Endothelial cell of umbilical vein (primary cell): ENCODE results near the gene PDE10A. TPM values are rescaled to one million over a fixed set of nuclear protein-coding genes. Genes with fewer than 3 reads are reported as not detected.

Source experiments
- BruUV-seq: library from RNA; stranded (reverse); fragments of 400-500 nt; replicated peaks from 2 replicates; lab custom pipeline; 2021; lab: Mats Ljungman, UMichigan
- CTCF ChIA-PET: fragments of 300-600, 350-600 bp; sonication (Branson Sonifier 250); formaldehyde crosslinking; loops from one replicate; lab custom pipeline; 2021; ENCODE audit warnings: antibody characterized with exemption, inconsistent platforms; lab: Charles Lee
- POLR2A ChIA-PET: fragments of 300-600, 350-600 bp; sonication (Branson Sonifier 250); formaldehyde crosslinking; loops from one replicate; lab custom pipeline; 2021; ENCODE audit warnings: antibody characterized with exemption, inconsistent platforms; lab: Charles Lee
- DNase-seq: peaks from one replicate; pipeline ENCODE4 v3.0.0-alpha.2; 2011; ENCODE audit warnings: low read depth, low spot score
- FAIRE-seq: peaks from 2 replicates; lab custom pipeline; 2011; peaks lifted over from hg19 to GRCh38; lab: Jason Lieb, UNC
- H2AFZ ChIP-seq: 2 replicates; pipeline ENCODE4 v1.6.0; 2012; ENCODE audit warnings: low read depth, low read length, control low read depth, inconsistent platforms
- H3K27ac ChIP-seq: 2 replicates; pipeline ENCODE4 v1.5.1; 2011; ENCODE audit warnings: low read depth, mild to moderate bottlenecking, control low read depth, low read length, moderate library complexity; ENCODE audit not compliant: insufficient read depth
- H3K27me3 ChIP-seq, 2 experiments: 2 replicates each; pipeline versions ENCODE4 v1.6.0 to v1.6.1; 2011; ENCODE audit warnings: low read length in 2 of 2, mixed read lengths in 1 of 2; ENCODE audit not compliant: control insufficient read depth in 2 of 2, insufficient read depth in 2 of 2
- H3K36me3 ChIP-seq, 2 experiments: 2 replicates in 1 of 2; 3 replicates in 1 of 2; pipeline ENCODE4 v1.5.1; 2011; ENCODE audit warnings: low read length in 2 of 2, mild to moderate bottlenecking in 1 of 2, moderate library complexity in 1 of 2; ENCODE audit not compliant: control insufficient read depth in 2 of 2, insufficient read depth in 2 of 2; ENCODE audit errors: extremely low read depth in 1 of 2
- H3K4me1 ChIP-seq: 3 replicates; pipeline ENCODE4 v1.5.1; 2011; ENCODE audit warnings: mild to moderate bottlenecking, low read length; ENCODE audit not compliant: control insufficient read depth, insufficient read depth; ENCODE audit errors: extremely low read depth
- H3K4me2 ChIP-seq: 2 replicates; pipeline ENCODE4 v1.6.1; 2011; ENCODE audit warnings: low read length, control low read depth, mixed read lengths; ENCODE audit not compliant: insufficient read depth
- H3K4me3 ChIP-seq, 3 experiments: fragments of 200-600 bp in 1 of 3; sonication (generic), shearing (Covaris generic) in 1 of 3; replicated peaks in 1 of 3; 2 replicates each; pipeline ENCODE4 v1.5.1; 2011 to 2016; ENCODE audit warnings: control low read depth in 3 of 3, low read length in 3 of 3, mild to moderate bottlenecking in 2 of 3, inconsistent platforms in 1 of 3, low read depth in 1 of 3, moderate library complexity in 1 of 3; ENCODE audit not compliant: insufficient read depth in 1 of 3
- H3K79me2 ChIP-seq: 2 replicates; pipeline ENCODE4 v1.6.0; 2012; ENCODE audit warnings: low read length, inconsistent platforms; ENCODE audit not compliant: control insufficient read depth, insufficient read depth
- H3K9ac ChIP-seq: replicated peaks from 2 replicates; pipeline ENCODE3; 2011; ENCODE audit warnings: low read length, control low read depth; ENCODE audit not compliant: insufficient read depth; ENCODE audit errors: extremely low read depth
- H3K9me1 ChIP-seq: replicated peaks from 3 replicates; pipeline ENCODE4 v1.6.0; 2011; ENCODE audit warnings: mild to moderate bottlenecking, low read length; ENCODE audit not compliant: control insufficient read depth, insufficient read depth; ENCODE audit errors: extremely low read depth
- H3K9me3 ChIP-seq: replicated peaks from 2 replicates; pipeline ENCODE4 v1.5.1; 2012; ENCODE audit warnings: low read length, inconsistent platforms; ENCODE audit not compliant: control insufficient read depth, insufficient read depth
- H4K20me1 ChIP-seq: replicated peaks from 2 replicates; pipeline ENCODE3; 2011; ENCODE audit warnings: mild to moderate bottlenecking, low read length; ENCODE audit not compliant: control insufficient read depth, insufficient read depth; ENCODE audit errors: extremely low read depth
- CTCF ChIP-seq, 2 donors: IDR thresholded peaks; 1 replicate in 1 of 2; 2 replicates in 1 of 2; pipeline ENCODE4 v1.5.1; 2011; ENCODE audit warnings: low read length in 2 of 2, mild to moderate bottlenecking in 2 of 2, moderate library complexity in 2 of 2, control low read depth in 1 of 2, inconsistent platforms in 1 of 2, low read depth in 1 of 2; ENCODE audit not compliant: insufficient read depth in 1 of 2; ENCODE audit errors: extremely low read depth in 1 of 2
- EZH2 ChIP-seq: IDR thresholded peaks from 2 replicates; pipeline ENCODE4 v1.6.1; 2012; ENCODE audit warnings: borderline replicate concordance, low read depth, mild to moderate bottlenecking, moderate library complexity, low read length, inconsistent platforms; ENCODE audit not compliant: severe bottlenecking
- FOS ChIP-seq: IDR thresholded peaks from 2 replicates; pipeline ENCODE4 v1.6.1; 2011; ENCODE audit warnings: mild to moderate bottlenecking, low read length, moderate library complexity, borderline replicate concordance; ENCODE audit not compliant: insufficient read depth
- GATA2 ChIP-seq: IDR thresholded peaks from 2 replicates; pipeline ENCODE4 v1.7.0; 2011; ENCODE audit warnings: low read depth, mild to moderate bottlenecking, moderate library complexity, mixed read lengths, low read length; ENCODE audit not compliant: insufficient read length, insufficient read depth
- JUN ChIP-seq: IDR thresholded peaks from 2 replicates; pipeline ENCODE4 v1.6.1; 2011; ENCODE audit warnings: borderline replicate concordance, low read depth; ENCODE audit not compliant: insufficient read length, insufficient read depth
- MAX ChIP-seq: IDR thresholded peaks from 2 replicates; pipeline ENCODE4 v1.6.1; 2011; ENCODE audit not compliant: insufficient read depth, insufficient read length
- MYC ChIP-seq: IDR thresholded peaks from one replicate; pipeline ENCODE4 v1.6.1; 2011; ENCODE audit warnings: mild to moderate bottlenecking, low read depth, low read length
- POLR2A ChIP-seq: IDR thresholded peaks from 2 replicates; pipeline ENCODE4 v1.6.1; 2012; ENCODE audit warnings: low read depth, mild to moderate bottlenecking, control low read depth, low read length
- POLR2AphosphoS5 ChIP-seq: IDR thresholded peaks from 2 replicates; pipeline ENCODE4 v1.6.1; 2012; ENCODE audit warnings: low read depth, mild to moderate bottlenecking, control low read depth, low read length, moderate library complexity; ENCODE audit not compliant: insufficient read depth
- dilution Hi-C: fragments of 300-500 bp; cut with MboI; formaldehyde crosslinking; loops from one replicate; pipeline ENCODE4 v1.15.0; 2019; ENCODE audit warnings: low sequenced_read_pairs; ENCODE audit not compliant: extremely low pct_ligation_motif_present
- intact Hi-C: fragments of 100-400 bp; cut with micrococcal nuclease; formaldehyde crosslinking; loops from one replicate; pipeline ENCODE4 v1.10.0; 2022
- polyA plus RNA-seq, 4 experiments: library from polyadenylated mRNA; depleted of rRNA in 3 of 4; stranded (reverse) in 3 of 4; unstranded in 1 of 4; fragments of >200 nt; gene quantifications; 2 replicates each; pipeline versions ENCODE4 v1.2.1 to v1.2.3, GENCODE V29; 2011 to 2012; ENCODE audit warnings: missing spikeins in 1 of 4
- total RNA-seq: library from RNA; stranded (reverse); gene quantifications from 2 replicates; pipeline ENCODE4 v1.2.3, GENCODE V29; 2021

PDE10A gene
- total and polyA plus RNA-seq, 2 donors (not counting 3 experiments of a cell fraction or from before 2014, with no cell fraction given): 0.86 to 2.9 TPM

DNA sequence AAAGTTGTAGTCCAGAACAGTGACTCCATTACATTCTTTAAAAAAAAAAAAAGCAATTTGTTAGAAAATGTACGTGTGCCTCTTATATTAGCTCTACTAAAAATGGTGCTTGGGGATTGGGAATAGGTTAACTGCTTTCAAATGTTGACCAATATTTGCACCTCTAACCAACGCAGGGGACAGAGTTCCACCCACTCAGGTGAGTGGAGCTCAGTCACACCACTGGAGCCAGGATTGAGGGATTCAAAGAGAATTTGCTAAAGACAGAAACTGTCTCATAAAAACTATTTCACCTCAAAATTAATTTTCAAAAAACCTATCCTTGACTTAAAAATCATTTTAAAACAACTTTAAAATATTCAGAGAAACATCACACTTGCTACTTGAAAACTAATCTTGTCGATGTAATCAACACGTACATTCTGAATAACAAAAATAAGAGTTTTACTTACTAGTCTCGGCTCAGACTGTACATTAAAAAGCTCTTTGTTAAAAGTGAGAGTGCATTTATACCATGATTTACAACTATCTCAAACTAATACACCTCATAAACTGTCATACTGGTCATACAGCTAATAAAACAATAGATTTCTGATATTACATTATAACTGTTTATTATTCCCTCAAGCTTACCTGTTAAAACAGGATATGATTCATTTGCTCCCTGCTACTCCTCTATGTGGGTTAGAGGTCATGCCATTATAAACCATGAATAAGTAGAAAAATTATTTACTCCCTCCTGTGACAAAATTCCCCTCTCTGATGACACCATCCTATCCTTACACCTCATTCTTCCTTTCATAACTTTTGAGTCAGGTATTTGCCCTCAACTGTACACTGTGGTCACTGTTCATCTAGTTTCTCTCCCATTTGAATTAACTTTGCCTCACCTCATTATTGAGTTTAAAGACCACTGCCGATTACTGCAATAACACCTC is 88.6 kb downstream of the PDE10A start:
- no peaks in the 10 kb centered on the region for H3K9me1 ChIP-seq
- no peak for FAIRE-seq
- H3K79me2 ChIP-seq: peaks cover 3% of the 10 kb centered on the region
- H2AFZ ChIP-seq: no peak overlapping the region
- H3K27me3 ChIP-seq: no peaks in the 10 kb centered on the region
- H3K4me2 ChIP-seq: peak overlapping the region; percentile 36
- CTCF ChIA-PET: interaction anchor here (0.7 to 2.3 kb wide), 11 partner anchors 11 to 171 kb away, joined by 3 to 17 read pairs (median 4); no protein-coding TSS in a partner anchor
- no peaks in the 10 kb centered on the region for H3K36me3 ChIP-seq
- BruUV-seq: TSS peak; percentile 90
- intact Hi-C loops: loop anchor here (1.0 to 10.0 kb wide), 4 partner anchors 62 to 1250 kb away; no protein-coding TSS in a partner anchor
- no peaks in the 10 kb centered on the region for H3K9me3 ChIP-seq
- no peaks in the 10 kb centered on the region for H4K20me1 ChIP-seq
- H3K9ac ChIP-seq: peak overlapping the region; percentile 21
- DNase-seq: peak; percentile 69
- dilution Hi-C loops: no loop called here
- TF ChIP-seq GATA2 (peak; percentile 29), MYC (no peak), EZH2 (no peak), FOS (peak; percentile 54)
- POLR2A ChIA-PET: no interaction called here
- peaks cover 19% of the 10 kb centered on the region for H3K4me1 ChIP-seq
- H3K4me3 ChIP-seq: no peak overlapping the region
- H3K27ac ChIP-seq: peak overlapping the region; percentile 69

DNA sequence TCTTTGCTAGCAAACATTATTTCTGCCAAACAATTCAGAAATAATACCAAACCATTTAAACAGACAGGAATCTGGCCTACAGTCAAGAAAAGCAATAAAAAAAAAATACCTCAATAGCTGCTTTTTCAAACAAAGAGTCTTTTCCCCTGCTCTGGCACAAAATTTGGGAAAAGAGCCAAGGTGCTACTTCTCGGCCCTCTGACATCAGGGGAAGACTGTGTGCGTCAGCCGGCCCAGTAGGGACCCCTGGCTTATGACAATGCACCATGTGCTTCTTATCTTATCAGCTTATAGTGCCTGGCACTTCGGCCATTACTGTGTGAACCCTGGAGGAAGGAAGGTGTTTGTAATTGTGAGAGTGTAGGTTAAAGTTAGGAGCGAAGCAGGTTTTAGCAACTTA is 89.4 kb downstream of the PDE10A start:
- no peaks in the 10 kb centered on the region for H4K20me1 ChIP-seq
- H3K4me3 ChIP-seq: no peak overlapping the region
- BruUV-seq: no TSS peak
- peaks cover 3% of the 10 kb centered on the region for H3K79me2 ChIP-seq
- H3K27me3 ChIP-seq: no peaks in the 10 kb centered on the region
- H3K9ac ChIP-seq: peak overlapping the region; percentile 56
- H3K9me3 ChIP-seq: no peaks in the 10 kb centered on the region
- H3K36me3 ChIP-seq: no peaks in the 10 kb centered on the region
- dilution Hi-C loops (no loop called here), intact Hi-C loops (loop anchor here (1.0 to 10.0 kb wide), 9 partner anchors 12 to 1249 kb away; partner anchors contain the start of gene PDE10A)
- ChIA-PET CTCF (interaction anchor here (0.6 to 2.3 kb wide), 13 partner anchors 8 to 172 kb away, joined by 3 to 17 read pairs (median 4); no protein-coding TSS in a partner anchor), POLR2A (interaction anchor here (0.8 kb wide), 1 partner anchor 11 kb away, joined by 3 read pairs; no protein-coding TSS in a partner anchor)
- peaks cover 19% of the 10 kb centered on the region for H3K4me1 ChIP-seq
- no peak overlapping the region for H2AFZ ChIP-seq
- FAIRE-seq (peak; percentile 73), DNase-seq (peak; percentile 97)
- peak overlapping the region; percentile 48 for H3K4me2 ChIP-seq
- peak overlapping the region; percentile 69 for H3K27ac ChIP-seq
- TF ChIP-seq EZH2 (no peak), POLR2AphosphoS5 (peak; percentile 70), POLR2A (peak; percentile 26), JUN (peak; percentile 39), MYC (peak; percentile 93), CTCF (IDR thresholded peaks at IDR 0.05; ENCODE audit: extremely low read depth in 1 of 2, insufficient read depth in 1 of 2, low read depth in 1 of 2, low read length in 2 of 2) (no peak), MAX (peak; percentile 70), GATA2 (peak; percentile 96), FOS (peak; percentile 71)
- no peaks in the 10 kb centered on the region for H3K9me1 ChIP-seq
